BLaER1 treated with 17β-estradiol and CSF1 and Interleukin-3, amounts not matched to agents 10 nM and 100 nM (cell line): ENCODE data around the gene PKN1.
"Not testable (repeated sequence)": the region's sequence is repeated elsewhere in the genome, so short reads cannot be mapped to it uniquely, and the experiment has no call there.

Experiments
- H3K27ac ChIP-seq, 11 experiments: shearing (Covaris generic); formaldehyde crosslinking; 2 replicates each; pipeline ENCODE4 v1.8.1; 2022
- H3K27me3 ChIP-seq, 11 experiments: shearing (Covaris generic); formaldehyde crosslinking; 2 replicates each; pipeline ENCODE4 v1.8.1; 2022
- H3K36me3 ChIP-seq, 11 experiments: shearing (Covaris generic); formaldehyde crosslinking; 2 replicates each; pipeline ENCODE4 v1.8.1; 2022
- H3K4me1 ChIP-seq, 10 experiments: shearing (Covaris generic); formaldehyde crosslinking; 2 replicates each; pipeline ENCODE4 v1.8.1; 2022
- H3K4me2 ChIP-seq, 11 experiments: shearing (Covaris generic); formaldehyde crosslinking; 2 replicates each; pipeline ENCODE4 v1.8.1; 2022
- H3K4me3 ChIP-seq, 10 experiments: shearing (Covaris generic); formaldehyde crosslinking; 2 replicates each; pipeline ENCODE4 v1.8.1; 2022
- H3K9ac ChIP-seq, 11 experiments: shearing (Covaris generic); formaldehyde crosslinking; 2 replicates each; pipeline ENCODE4 v1.8.1; 2022
- H3K9me3 ChIP-seq, 11 experiments: shearing (Covaris generic); formaldehyde crosslinking; replicated peaks in 1 of 11; 2 replicates each; pipeline ENCODE4 v1.8.1; 2022
- H4K20me1 ChIP-seq, 11 experiments: shearing (Covaris generic); formaldehyde crosslinking; 2 replicates each; pipeline ENCODE4 v1.8.1; 2022
- Cebpa-rat ChIP-seq, 11 experiments: shearing (Covaris generic); IDR thresholded peaks; 2 replicates each; pipeline ENCODE4 v1.8.1; 2022

The PKN1 gene

DNA sequence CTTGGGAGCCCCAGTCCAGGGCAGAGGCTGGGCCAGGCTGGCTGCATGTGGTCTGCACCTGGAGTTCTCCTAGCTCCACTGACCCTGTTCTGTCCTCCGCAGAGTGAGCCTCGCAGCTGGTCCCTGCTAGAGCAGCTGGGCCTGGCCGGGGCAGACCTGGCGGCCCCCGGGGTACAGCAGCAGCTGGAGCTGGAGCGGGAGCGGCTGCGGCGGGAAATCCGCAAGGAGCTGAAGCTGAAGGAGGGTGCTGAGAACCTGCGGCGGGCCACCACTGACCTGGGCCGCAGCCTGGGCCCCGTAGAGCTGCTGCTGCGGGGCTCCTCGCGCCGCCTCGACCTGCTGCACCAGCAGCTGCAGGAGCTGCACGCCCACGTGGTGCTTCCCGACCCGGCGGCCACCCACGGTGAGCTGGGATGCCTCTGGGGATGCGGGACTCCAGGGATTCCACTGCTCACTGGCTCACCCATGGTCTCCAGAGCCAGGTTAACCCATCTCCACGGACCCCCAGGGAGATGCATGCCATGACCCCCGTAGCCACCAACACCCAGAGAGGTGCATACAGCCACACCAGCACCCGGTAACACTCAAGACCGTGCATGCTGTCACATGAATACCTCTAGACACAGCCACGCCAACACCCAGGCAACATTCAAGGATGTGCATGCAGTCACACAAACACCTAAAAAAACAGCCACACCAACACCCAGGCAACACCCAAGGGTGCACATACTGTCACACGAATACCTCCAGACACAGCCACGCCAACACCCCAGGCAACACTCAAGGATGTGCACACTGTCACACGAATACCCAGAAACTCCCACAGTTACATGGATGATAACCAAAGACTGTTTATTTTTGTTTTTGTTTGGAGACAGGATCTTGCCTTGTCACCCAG, 8.2 kb downstream of the PKN1 start:
- Histone ChIP-seq H3K4me2 (peak overlapping the region; percentile 88 to 99 (median 96)), H3K9ac (peak overlapping the region; percentile 75 to 85 (median 82)), H3K36me3 (peaks cover 55 to 75% (median 66%) of the 10 kb centered on the region in 11 experiments), H3K27me3 (no peaks in the 10 kb centered on the region), H3K4me1 (peaks cover 29 to 45% (median 38%) of the 10 kb centered on the region in 10 experiments), H3K9me3 (no peaks in the 10 kb centered on the region), H4K20me1 (peaks cover 0 to 52% (median 12%) of the 10 kb centered on the region in 11 experiments; a peak in 10 of 22 replicates), H3K27ac (peak overlapping the region; percentile 72 to 91 (median 85)), H3K4me3 (peak overlapping the region in 8 of 10 experiments; percentile 56 to 77 (median 64); a peak in 16 of 20 replicates)
- no peak for TF ChIP-seq Cebpa-rat (IDR thresholded peaks at IDR 0.05)

DNA sequence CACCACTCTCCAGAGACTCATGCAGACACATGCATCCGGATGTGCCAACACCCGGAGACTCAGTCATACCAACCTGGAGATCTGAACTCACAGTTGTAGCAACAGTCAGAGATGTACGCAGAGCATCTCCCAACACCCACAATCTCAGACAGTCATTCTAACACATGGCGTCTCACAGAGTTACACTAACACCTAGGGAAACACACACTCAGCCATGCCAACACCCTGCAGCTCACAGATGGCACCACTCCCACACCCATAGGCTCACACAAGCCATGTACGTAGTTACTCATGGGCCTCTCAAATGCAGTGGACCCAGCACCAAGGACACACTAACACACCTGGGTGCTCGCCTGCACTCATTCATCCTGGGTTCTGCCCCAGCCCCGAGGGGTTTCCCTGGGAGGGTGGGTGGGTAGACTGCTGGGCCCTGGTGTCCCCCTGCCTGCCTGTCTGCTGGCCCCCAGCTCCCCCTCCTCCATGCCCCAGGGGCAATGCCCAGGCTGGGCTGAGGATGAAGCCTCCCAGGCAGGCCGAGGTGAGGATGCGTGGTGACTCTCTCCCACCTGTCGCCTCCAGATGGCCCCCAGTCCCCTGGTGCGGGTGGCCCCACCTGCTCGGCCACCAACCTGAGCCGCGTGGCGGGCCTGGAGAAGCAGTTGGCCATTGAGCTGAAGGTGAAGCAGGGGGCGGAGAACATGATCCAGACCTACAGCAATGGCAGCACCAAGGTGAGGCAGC, 10.0 kb downstream of the PKN1 start:
- Histone ChIP-seq H3K4me3 (no peak overlapping the region), H3K36me3 (peaks cover 67 to 76% (median 72%) of the 10 kb centered on the region in 11 experiments)
- no peak for TF ChIP-seq Cebpa-rat (IDR thresholded peaks at IDR 0.05)

DNA sequence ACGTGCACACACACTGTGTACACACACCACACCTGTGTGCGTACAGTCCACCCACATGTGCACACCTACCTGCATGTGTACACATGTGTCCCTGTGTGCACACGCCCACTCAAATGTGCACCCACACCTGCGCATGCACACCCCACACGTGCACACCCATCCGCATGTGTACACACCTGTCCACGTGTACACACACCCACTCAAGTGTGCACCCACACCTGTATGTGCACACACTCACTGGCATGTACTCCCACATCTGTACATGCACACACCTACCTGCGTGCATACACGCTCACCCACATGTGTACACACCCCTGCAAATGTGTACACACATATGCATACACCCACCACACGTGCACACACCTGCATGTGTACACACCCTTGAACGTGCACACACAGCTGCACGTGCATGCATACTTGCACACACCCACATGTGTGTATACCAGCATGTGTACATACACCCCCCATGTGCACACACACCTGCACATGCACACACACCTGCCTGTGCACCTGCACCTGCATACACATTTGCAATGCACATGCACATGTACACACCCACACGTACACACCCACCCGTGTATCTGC, 10.6 kb downstream of the PKN1 start:
- TF ChIP-seq Cebpa-rat (IDR thresholded peaks at IDR 0.05), result no peak
- H3K4me1 ChIP-seq, result peaks cover 25 to 28% (median 26%) of the 10 kb centered on the region in 10 experiments
- no peaks in the 10 kb centered on the region for H3K9me3 ChIP-seq
- no peak overlapping the region for H3K9ac ChIP-seq
- H4K20me1 ChIP-seq, result peaks cover 0 to 41% (median 12%) of the 10 kb centered on the region in 11 experiments; a peak in 12 of 22 replicates
- no peak overlapping the region for H3K4me2 ChIP-seq
- no peak overlapping the region for H3K4me3 ChIP-seq
- H3K36me3 ChIP-seq, result peaks cover 73 to 83% (median 79%) of the 10 kb centered on the region in 11 experiments
- no peaks in the 10 kb centered on the region for H3K27me3 ChIP-seq
- no peak overlapping the region for H3K27ac ChIP-seq

More for the DNA sequence above, 10.0 kb downstream of the PKN1 start:
- Histone ChIP-seq H3K4me2 (no peak overlapping the region), H3K27ac (no peak overlapping the region), H3K27me3 (no peaks in the 10 kb centered on the region), H3K9me3 (no peaks in the 10 kb centered on the region), H4K20me1 (peaks cover 0 to 41% (median 12%) of the 10 kb centered on the region in 11 experiments; a peak in 10 of 22 replicates), H3K4me1 (peaks cover 29 to 35% (median 33%) of the 10 kb centered on the region in 10 experiments), H3K9ac (no peak overlapping the region)

DNA sequence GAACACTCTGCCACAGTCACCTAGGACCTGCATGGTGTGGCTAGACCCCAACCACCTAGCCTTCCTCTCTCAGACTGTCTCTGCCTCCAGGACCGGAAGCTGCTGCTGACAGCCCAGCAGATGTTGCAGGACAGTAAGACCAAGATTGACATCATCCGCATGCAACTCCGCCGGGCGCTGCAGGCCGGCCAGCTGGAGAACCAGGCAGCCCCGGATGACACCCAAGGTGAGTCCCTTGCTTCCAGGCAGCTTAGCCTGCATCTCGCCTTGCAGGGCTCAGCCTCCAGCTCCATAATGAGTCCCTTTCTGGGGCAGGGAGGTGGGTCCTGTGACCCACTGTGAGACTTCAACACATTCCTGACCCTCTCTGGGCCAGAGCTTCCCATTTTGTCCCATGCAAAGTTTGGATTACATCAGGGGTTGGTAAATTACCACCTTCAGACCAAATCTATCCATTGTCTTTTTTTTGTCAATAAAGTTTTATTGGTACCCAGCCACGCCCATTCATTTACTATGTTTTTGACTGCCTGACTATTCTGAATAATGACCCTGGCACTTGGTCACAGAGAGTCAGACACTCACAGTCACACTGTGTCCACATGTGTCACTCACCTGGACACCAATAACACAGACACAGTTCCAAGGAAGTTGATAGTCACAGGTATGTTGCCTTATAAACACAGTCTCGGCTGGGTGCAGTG, 13.4 kb downstream of the PKN1 start:
- Histone ChIP-seq H3K4me1 (peaks cover 0 to 7% (median under 1%) of the 10 kb centered on the region in 10 experiments; a peak in 10 of 20 replicates), H3K27ac (no peak overlapping the region), H3K27me3 (no peaks in the 10 kb centered on the region), H3K9me3 (peaks cover 0 to 9% (median 0%) of the 10 kb centered on the region in 11 experiments; a peak in 4 of 22 replicates), H4K20me1 (peaks cover 0 to 58% (median 18%) of the 10 kb centered on the region in 11 experiments; a peak in 16 of 22 replicates), H3K4me2 (no peak overlapping the region), H3K36me3 (peaks cover 95 to 100% (median 99%) of the 10 kb centered on the region in 11 experiments), H3K9ac (no peak overlapping the region; a peak in 1 of 22 replicates), H3K4me3 (no peak overlapping the region)
- TF ChIP-seq Cebpa-rat (IDR thresholded peaks at IDR 0.05), result no peak

DNA sequence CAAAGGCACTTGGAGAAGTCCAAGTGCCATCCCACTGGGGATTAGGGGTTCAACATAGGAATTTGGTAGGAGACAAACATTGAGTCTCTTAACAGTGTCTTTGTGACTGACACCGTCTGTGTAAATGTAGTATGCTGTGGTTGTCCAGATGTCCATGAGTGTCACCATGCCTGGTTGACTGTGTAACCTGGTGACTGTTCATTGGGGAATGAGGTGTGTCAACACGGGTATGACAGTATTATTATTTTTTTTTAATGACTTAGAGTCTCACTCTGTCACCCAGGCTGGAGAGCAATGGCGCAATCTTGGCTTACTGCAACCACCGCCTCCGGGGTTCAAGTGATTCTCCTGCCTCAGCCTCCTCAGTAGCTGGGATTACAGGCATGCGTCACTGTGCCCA, 16.2 kb downstream of the PKN1 start:
- H3K9ac ChIP-seq, result no peak overlapping the region
- H4K20me1 ChIP-seq, result peaks cover 0 to 50% (median 12%) of the 10 kb centered on the region in 11 experiments; a peak in 16 of 22 replicates
- peaks cover 89 to 100% (median 98%) of the 10 kb centered on the region in 11 experiments for H3K36me3 ChIP-seq
- peaks cover 0 to 9% (median 0%) of the 10 kb centered on the region in 11 experiments; a peak in 4 of 22 replicates for H3K9me3 ChIP-seq
- no peak overlapping the region for H3K4me2 ChIP-seq
- H3K27me3 ChIP-seq, result no peaks in the 10 kb centered on the region
- H3K27ac ChIP-seq, result no peak overlapping the region
- TF ChIP-seq Cebpa-rat (IDR thresholded peaks at IDR 0.05), result no peak
- no peak overlapping the region for H3K4me3 ChIP-seq
- peaks cover 0 to 7% (median 0%) of the 10 kb centered on the region in 10 experiments; a peak in 2 of 20 replicates for H3K4me1 ChIP-seq

DNA sequence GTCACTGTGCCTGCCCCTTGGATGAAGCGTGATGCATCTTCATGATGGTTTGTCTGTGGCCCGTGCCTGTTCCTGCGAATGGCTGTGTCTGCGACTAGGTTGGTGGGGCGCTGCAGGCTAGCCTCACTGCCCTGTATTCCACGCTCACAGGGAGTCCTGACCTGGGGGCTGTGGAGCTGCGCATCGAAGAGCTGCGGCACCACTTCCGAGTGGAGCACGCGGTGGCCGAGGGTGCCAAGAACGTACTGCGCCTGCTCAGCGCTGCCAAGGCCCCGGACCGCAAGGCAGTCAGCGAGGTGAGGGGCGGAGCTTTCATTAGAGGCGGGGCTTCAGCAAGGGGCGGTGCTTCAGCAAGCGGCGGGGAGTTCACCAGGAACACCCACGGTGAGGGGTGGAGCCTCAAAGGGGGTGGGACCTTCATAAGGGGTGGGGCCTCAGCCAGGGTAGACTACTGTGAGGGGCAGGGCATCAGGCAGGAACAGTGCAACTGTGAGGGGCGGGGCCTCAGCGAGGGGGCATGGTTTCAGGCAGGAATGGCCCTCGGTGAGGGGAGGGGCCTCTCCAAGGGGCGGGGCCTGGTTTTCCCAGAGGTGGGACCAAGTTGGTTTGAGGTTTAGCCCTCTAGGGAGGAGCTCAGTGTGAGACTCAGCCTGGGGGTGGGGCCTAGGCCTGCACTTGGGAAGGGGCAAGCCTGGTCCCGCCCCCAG, 17.2 kb downstream of the PKN1 start:
- Histone ChIP-seq H3K9me3 (peaks cover 0 to 9% (median 0%) of the 10 kb centered on the region in 11 experiments; a peak in 4 of 22 replicates), H3K4me1 (peaks cover 0 to 7% (median 0%) of the 10 kb centered on the region in 10 experiments; a peak in 2 of 20 replicates), H3K4me2 (no peak overlapping the region), H3K36me3 (peaks cover 88 to 100% (median 98%) of the 10 kb centered on the region in 11 experiments), H3K4me3 (no peak overlapping the region), H3K9ac (no peak overlapping the region), H3K27ac (no peak overlapping the region), H4K20me1 (peaks cover 0 to 47% (median 12%) of the 10 kb centered on the region in 11 experiments; a peak in 15 of 22 replicates), H3K27me3 (no peaks in the 10 kb centered on the region)
- TF ChIP-seq Cebpa-rat (IDR thresholded peaks at IDR 0.05), result no peak

DNA sequence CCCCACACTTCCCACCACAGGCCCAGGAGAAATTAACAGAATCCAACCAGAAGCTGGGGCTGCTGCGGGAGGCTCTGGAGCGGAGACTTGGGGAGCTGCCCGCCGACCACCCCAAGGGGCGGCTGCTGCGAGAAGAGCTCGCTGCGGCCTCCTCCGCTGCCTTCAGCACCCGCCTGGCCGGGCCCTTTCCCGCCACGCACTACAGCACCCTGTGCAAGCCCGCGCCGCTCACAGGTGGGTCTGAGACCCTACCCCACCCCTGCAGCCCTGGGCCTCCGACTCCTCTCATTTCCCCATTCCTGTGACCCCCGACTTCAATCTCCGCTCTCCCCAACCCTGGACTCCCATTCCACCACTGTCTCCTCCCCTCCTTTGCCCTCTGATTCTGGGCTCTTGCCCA, 17.8 kb downstream of the PKN1 start:
- H4K20me1 ChIP-seq, result peaks cover 0 to 47% (median 12%) of the 10 kb centered on the region in 11 experiments; a peak in 15 of 22 replicates
- H3K27ac ChIP-seq, result no peak overlapping the region
- no peak for TF ChIP-seq Cebpa-rat (IDR thresholded peaks at IDR 0.05)
- H3K27me3 ChIP-seq, result no peaks in the 10 kb centered on the region
- H3K4me3 ChIP-seq, result no peak overlapping the region
- peaks cover 0 to 9% (median 0%) of the 10 kb centered on the region in 11 experiments; a peak in 4 of 22 replicates for H3K9me3 ChIP-seq
- H3K9ac ChIP-seq, result no peak overlapping the region
- peaks cover 87 to 100% (median 97%) of the 10 kb centered on the region in 11 experiments for H3K36me3 ChIP-seq
- H3K4me1 ChIP-seq, result peaks cover 0 to 7% (median 0%) of the 10 kb centered on the region in 10 experiments; a peak in 2 of 20 replicates
- H3K4me2 ChIP-seq, result no peak overlapping the region

DNA sequence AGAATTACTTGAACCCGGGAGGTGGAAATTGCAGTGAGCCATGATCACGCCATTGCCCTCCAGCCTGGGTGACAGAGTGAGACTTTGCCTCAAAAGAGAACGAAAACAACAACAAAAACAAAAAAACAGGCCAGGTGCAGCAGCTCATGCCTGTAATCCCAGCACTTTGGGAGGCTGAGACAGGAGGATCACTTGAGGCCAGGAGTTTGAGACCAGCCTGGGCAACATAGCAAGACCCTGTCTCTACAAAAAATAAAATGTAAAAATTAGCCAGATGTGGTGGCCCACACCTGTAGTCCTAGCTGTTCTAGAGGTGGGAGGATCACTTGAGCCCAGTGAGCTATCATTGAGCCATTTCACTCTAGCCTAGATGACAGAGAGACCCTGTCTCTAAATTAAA, 19.2 kb downstream of the PKN1 start:
- Histone ChIP-seq H4K20me1 (peaks cover 0 to 41% (median 12%) of the 10 kb centered on the region in 11 experiments; a peak in 15 of 22 replicates), H3K36me3 (peaks cover 87 to 100% (median 95%) of the 10 kb centered on the region in 11 experiments)
- H3K4me2 ChIP-seq, H3K4me1 ChIP-seq, H3K9ac ChIP-seq, H3K9me3 ChIP-seq, H3K4me3 ChIP-seq, H3K27ac ChIP-seq, H3K27me3 ChIP-seq: not testable (repeated sequence)
